Esophagus squamous epithelium (tissue), 4 donors: ENCODE data around the gene FAM114A2.

Experiments
- POLR2A ChIP-seq, 4 donors: fragments of 450-650 bp; IDR thresholded peaks; one replicate each; pipeline ENCODE4 v1.6.1; 2017; ENCODE audit warnings: antibody characterized with exemption in 4 of 4, mild to moderate bottlenecking in 4 of 4, moderate library complexity in 3 of 4
- TF ChIP-seq, protein P1 (sequence below), 6 experiments: fragments of 450-650 bp in 4 of 6; fragments of 200-600 bp in 2 of 6; sonication (generic) in 2 of 6; IDR thresholded peaks; one replicate each; pipeline ENCODE4 v1.5.1; 2016 to 2019; ENCODE audit warnings: antibody characterized with exemption in 6 of 6, mild to moderate bottlenecking in 4 of 6, moderate library complexity in 4 of 6

DNA sequence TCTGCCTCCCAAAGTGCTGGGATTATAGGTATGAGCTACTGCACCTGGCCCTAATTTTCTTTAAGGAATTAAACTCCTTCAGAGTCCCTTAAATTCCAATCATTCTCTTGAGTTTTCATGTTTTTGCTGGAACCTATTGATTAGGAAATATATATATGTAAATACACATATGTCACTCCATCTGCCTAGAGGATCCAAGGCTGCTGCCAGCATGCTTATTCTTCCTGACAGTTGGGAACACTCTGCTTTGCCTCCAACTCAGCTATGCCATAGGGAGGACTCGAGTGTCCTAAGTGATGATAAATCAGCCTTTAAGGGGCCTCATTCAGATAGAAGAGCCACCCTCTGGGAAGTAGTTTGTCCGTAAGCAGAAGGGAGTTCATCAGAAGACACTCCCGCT lies 21.9 kb upstream of the FAM114A2 start:
- TF ChIP-seq, protein P1, sequence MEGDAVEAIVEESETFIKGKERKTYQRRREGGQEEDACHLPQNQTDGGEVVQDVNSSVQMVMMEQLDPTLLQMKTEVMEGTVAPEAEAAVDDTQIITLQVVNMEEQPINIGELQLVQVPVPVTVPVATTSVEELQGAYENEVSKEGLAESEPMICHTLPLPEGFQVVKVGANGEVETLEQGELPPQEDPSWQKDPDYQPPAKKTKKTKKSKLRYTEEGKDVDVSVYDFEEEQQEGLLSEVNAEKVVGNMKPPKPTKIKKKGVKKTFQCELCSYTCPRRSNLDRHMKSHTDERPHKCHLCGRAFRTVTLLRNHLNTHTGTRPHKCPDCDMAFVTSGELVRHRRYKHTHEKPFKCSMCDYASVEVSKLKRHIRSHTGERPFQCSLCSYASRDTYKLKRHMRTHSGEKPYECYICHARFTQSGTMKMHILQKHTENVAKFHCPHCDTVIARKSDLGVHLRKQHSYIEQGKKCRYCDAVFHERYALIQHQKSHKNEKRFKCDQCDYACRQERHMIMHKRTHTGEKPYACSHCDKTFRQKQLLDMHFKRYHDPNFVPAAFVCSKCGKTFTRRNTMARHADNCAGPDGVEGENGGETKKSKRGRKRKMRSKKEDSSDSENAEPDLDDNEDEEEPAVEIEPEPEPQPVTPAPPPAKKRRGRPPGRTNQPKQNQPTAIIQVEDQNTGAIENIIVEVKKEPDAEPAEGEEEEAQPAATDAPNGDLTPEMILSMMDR (IDR thresholded peaks at IDR 0.05) = no peak
- TF ChIP-seq POLR2A (IDR thresholded peaks at IDR 0.05) = no peak
